WTC11 (cell line): ENCODE measurements around the gene CDKN1C. TPM values are rescaled to one million over a fixed set of nuclear protein-coding genes. Genes with fewer than 3 reads are reported as not detected.

Experiments used
- ATAC-seq: fragments of 200-7000 bp; cut with Tn5 transposase; 2 replicates; pipeline ENCODE4 v1.10.0; 2021; ENCODE audit warnings: mild to moderate bottlenecking, moderate library complexity
- CTCF ChIA-PET: fragments of 300-600 bp; sonication (Branson Sonifier 250); formaldehyde crosslinking; loops from one replicate; lab custom pipeline; 2021; ENCODE audit warnings: antibody characterized with exemption; lab: Charles Lee
- POLR2A ChIA-PET: fragments of 350-600 bp; sonication (Branson Sonifier 250); formaldehyde crosslinking; loops from one replicate; lab custom pipeline; 2021; ENCODE audit warnings: antibody characterized with exemption; lab: Charles Lee
- DNase-seq: peaks from one replicate; pipeline ENCODE4 v3.0.0; 2021; ENCODE audit warnings: low spot score
- H3K27ac Mint-ChIP-seq: 2 replicates; pipeline ENCODE4 v1.8.0; 2021; ENCODE audit warnings: mixed read lengths
- H3K27me3 Mint-ChIP-seq: 2 replicates; pipeline ENCODE4 v1.8.0; 2021; ENCODE audit warnings: low read depth, mild to moderate bottlenecking, moderate library complexity, mixed read lengths
- H3K36me3 Mint-ChIP-seq: 2 replicates; pipeline ENCODE4 v1.8.0; 2021; ENCODE audit warnings: mixed read lengths
- H3K4me1 Mint-ChIP-seq: 2 replicates; pipeline ENCODE4 v1.8.0; 2022; ENCODE audit warnings: mixed read lengths
- H3K4me3 Mint-ChIP-seq: 2 replicates; pipeline ENCODE4 v1.8.0; 2021; ENCODE audit warnings: mild to moderate bottlenecking, moderate library complexity, mixed read lengths
- H3K9me3 Mint-ChIP-seq: 2 replicates; pipeline ENCODE4 v1.8.0; 2021; ENCODE audit warnings: mixed read lengths
- ESRRA ChIP-seq: sonication (generic); formaldehyde crosslinking; IDR thresholded peaks from 2 replicates; pipeline ENCODE4 v1.8.1; 2022; ENCODE audit warnings: mild to moderate bottlenecking, missing genetic modification reagents, borderline replicate concordance
- FOXJ3 ChIP-seq: sonication (generic); formaldehyde crosslinking; IDR thresholded peaks from 2 replicates; pipeline ENCODE4 v1.9.0; 2021; ENCODE audit warnings: missing genetic modification reagents, mild to moderate bottlenecking, borderline replicate concordance
- FOXP1 ChIP-seq: sonication (generic); formaldehyde crosslinking; IDR thresholded peaks from 2 replicates; pipeline ENCODE4 v1.8.0; 2022; ENCODE audit warnings: missing genetic modification reagents, mild to moderate bottlenecking, moderate library complexity, borderline replicate concordance
- GABPB1 ChIP-seq: sonication (generic); formaldehyde crosslinking; IDR thresholded peaks from 2 replicates; pipeline ENCODE4 v1.8.1; 2023; ENCODE audit warnings: mild to moderate bottlenecking, missing genetic modification reagents
- GTF2I ChIP-seq: fragments of 250-450 bp; sonication (Bioruptor Pico); conservative IDR thresholded peaks from 2 replicates; pipeline ENCODE4 v1.4.0; 2021; ENCODE audit warnings: mild to moderate bottlenecking
- HMGA2 ChIP-seq: fragments of 250-450 bp; sonication (Bioruptor Pico); IDR thresholded peaks from 2 replicates; pipeline ENCODE4 v1.4.0; 2021; ENCODE audit warnings: mild to moderate bottlenecking, moderate library complexity
- JAZF1 ChIP-seq: fragments of 250-450 bp; sonication (Bioruptor Pico); IDR thresholded peaks from 2 replicates; pipeline ENCODE4 v1.9.0; 2021; ENCODE audit warnings: moderate library complexity, mild to moderate bottlenecking, inconsistent platforms
- NFYB ChIP-seq: sonication (generic); formaldehyde crosslinking; conservative IDR thresholded peaks from 2 replicates; pipeline ENCODE4 v1.8.0; 2022; ENCODE audit warnings: low read depth, missing genetic modification reagents
- NR1H2 ChIP-seq: sonication (generic); formaldehyde crosslinking; IDR thresholded peaks from 2 replicates; pipeline ENCODE4 v1.9.0; 2021; ENCODE audit warnings: mild to moderate bottlenecking, moderate library complexity, missing genetic modification reagents
- SP1 ChIP-seq: sonication (generic); formaldehyde crosslinking; conservative IDR thresholded peaks from 2 replicates; pipeline ENCODE4 v1.8.1; 2022; ENCODE audit warnings: missing genetic modification reagents
- TCF7 ChIP-seq: sonication (generic); formaldehyde crosslinking; IDR thresholded peaks from 2 replicates; pipeline ENCODE4 v1.8.0; 2022; ENCODE audit warnings: mild to moderate bottlenecking, low read depth, missing genetic modification reagents, moderate library complexity
- ZNF121 ChIP-seq: sonication (generic); formaldehyde crosslinking; IDR thresholded peaks from 2 replicates; pipeline ENCODE4 v1.8.0; 2023; ENCODE audit warnings: missing genetic modification reagents
- total RNA-seq: library from RNA; stranded (reverse); gene quantifications from 3 replicates; pipeline ENCODE4 v1.2.3, GENCODE V29; 2021
- TF ChIP-seq, protein P1 (sequence below): fragments of 250-450 bp; sonication (Bioruptor Pico); IDR thresholded peaks from 2 replicates; pipeline ENCODE4 v2.1.2; 2022; ENCODE audit warnings: mild to moderate bottlenecking, moderate library complexity
- TF ChIP-seq, protein P2 (sequence below): sonication (generic); formaldehyde crosslinking; IDR thresholded peaks from 2 replicates; pipeline ENCODE4 v1.8.1; 2023; ENCODE audit warnings: mild to moderate bottlenecking, missing genetic modification reagents
- TF ChIP-seq, protein P3 (sequence below): sonication (generic); formaldehyde crosslinking; IDR thresholded peaks from 2 replicates; pipeline ENCODE4 v1.8.0; 2022; ENCODE audit warnings: mild to moderate bottlenecking, missing genetic modification reagents
- TF ChIP-seq, protein P4 (sequence below): sonication (generic); formaldehyde crosslinking; IDR thresholded peaks from 2 replicates; pipeline ENCODE4 v1.8.1; 2022; ENCODE audit warnings: mild to moderate bottlenecking, moderate library complexity, missing genetic modification reagents
- TF ChIP-seq, protein P5 (sequence below): sonication (generic); formaldehyde crosslinking; IDR thresholded peaks from 2 replicates; pipeline ENCODE4 v1.8.1; 2023; ENCODE audit warnings: mild to moderate bottlenecking, missing genetic modification reagents
- TF ChIP-seq, protein P6 (sequence below): sonication (generic); formaldehyde crosslinking; IDR thresholded peaks from 2 replicates; pipeline ENCODE4 v1.8.1; 2023; ENCODE audit warnings: mild to moderate bottlenecking, missing genetic modification reagents, moderate library complexity

The CDKN1C gene
- total RNA-seq, 1 experiment from 2014 or later, result 25.0 TPM

DNA sequence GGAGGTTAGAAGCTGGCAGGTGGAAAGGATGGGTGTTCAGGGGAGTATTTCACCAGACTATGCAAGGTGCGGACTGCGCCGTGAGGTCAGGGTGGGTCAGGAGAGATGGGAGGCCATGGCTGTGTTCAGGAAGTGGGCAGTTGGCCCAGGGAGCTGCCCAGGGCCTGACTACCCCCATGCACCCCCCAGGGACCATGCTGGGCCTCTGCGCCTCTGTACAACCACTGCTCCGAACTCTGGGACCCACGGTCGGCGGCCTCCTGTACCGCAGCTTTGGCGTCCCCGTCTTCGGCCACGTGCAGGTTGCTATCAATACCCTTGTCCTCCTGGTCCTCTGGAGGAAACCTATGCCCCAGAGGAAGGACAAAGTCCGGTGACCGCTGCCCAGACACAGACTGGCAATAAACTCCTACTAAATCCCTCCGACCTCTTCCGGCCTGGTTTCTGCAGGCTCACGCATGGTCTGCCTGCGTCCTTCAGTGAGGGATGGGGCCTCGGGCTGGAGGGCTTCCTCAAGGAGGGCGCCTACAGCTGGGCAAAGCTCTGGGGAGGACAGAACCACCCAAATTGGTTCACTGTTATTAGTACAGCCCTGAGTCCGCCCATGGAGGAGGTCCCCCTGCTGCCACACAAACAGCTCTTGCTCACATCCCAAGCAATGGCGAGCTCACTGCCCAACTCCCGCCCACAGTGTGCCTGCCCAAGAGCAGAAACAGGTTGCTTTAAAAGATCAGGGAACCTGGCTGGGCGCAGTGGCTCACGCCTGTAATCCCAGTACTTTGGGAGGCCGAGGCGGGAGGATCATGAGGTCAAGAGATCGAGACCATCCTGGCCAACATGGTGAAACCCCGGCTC, 39.5 kb upstream of the CDKN1C start (continued):
- TF ChIP-seq, protein P1, sequence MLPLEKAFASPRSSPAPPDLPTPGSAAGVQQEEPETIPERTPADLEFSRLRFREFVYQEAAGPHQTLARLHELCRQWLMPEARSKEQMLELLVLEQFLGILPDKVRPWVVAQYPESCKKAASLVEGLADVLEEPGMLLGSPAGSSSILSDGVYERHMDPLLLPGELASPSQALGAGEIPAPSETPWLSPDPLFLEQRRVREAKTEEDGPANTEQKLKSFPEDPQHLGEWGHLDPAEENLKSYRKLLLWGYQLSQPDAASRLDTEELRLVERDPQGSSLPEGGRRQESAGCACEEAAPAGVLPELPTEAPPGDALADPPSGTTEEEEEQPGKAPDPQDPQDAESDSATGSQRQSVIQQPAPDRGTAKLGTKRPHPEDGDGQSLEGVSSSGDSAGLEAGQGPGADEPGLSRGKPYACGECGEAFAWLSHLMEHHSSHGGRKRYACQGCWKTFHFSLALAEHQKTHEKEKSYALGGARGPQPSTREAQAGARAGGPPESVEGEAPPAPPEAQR, result no peak
- no peak for TF ChIP-seq ZNF121 (CRISPR knock-in tag)
- TF ChIP-seq SP1 (CRISPR knock-in tag), result no peak
- no peak for TF ChIP-seq FOXJ3
- TF ChIP-seq, protein P2, sequence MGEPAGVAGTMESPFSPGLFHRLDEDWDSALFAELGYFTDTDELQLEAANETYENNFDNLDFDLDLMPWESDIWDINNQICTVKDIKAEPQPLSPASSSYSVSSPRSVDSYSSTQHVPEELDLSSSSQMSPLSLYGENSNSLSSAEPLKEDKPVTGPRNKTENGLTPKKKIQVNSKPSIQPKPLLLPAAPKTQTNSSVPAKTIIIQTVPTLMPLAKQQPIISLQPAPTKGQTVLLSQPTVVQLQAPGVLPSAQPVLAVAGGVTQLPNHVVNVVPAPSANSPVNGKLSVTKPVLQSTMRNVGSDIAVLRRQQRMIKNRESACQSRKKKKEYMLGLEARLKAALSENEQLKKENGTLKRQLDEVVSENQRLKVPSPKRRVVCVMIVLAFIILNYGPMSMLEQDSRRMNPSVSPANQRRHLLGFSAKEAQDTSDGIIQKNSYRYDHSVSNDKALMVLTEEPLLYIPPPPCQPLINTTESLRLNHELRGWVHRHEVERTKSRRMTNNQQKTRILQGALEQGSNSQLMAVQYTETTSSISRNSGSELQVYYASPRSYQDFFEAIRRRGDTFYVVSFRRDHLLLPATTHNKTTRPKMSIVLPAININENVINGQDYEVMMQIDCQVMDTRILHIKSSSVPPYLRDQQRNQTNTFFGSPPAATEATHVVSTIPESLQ (CRISPR knock-in tag), result no peak
- no peak for TF ChIP-seq FOXP1 (CRISPR knock-in tag)
- TF ChIP-seq, protein P3, sequence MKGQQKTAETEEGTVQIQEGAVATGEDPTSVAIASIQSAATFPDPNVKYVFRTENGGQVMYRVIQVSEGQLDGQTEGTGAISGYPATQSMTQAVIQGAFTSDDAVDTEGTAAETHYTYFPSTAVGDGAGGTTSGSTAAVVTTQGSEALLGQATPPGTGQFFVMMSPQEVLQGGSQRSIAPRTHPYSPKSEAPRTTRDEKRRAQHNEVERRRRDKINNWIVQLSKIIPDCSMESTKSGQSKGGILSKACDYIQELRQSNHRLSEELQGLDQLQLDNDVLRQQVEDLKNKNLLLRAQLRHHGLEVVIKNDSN (CRISPR knock-in tag), result no peak
- TF ChIP-seq HMGA2 (CRISPR knock-in tag), result no peak
- TF ChIP-seq, protein P4, sequence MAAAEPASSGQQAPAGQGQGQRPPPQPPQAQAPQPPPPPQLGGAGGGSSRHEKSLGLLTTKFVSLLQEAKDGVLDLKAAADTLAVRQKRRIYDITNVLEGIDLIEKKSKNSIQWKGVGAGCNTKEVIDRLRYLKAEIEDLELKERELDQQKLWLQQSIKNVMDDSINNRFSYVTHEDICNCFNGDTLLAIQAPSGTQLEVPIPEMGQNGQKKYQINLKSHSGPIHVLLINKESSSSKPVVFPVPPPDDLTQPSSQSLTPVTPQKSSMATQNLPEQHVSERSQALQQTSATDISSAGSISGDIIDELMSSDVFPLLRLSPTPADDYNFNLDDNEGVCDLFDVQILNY (CRISPR knock-in tag), result no peak

DNA sequence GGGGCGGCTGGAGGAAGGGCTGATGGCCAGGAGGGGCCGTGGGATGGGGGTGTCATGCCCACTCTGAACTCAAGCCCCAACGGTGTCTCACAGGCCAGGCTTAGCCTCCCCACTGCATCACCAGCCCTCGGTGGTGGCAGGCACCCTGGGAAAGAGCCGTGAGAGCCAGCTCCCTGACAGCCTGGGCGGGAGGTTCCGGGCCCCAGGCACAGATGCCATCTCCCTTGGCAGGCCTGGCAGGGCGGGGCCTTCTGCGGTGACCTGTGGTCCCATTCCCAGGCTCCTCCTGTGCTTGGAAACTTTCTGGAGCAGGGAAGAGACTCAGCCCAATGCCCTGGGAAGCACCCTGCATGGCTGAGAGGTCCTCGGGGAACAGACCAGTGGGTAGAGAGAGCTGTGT, 38.8 kb upstream of the CDKN1C start:
- H3K36me3 Mint-ChIP-seq, result 0 out of 2 replicates have a peak, but pooled peaks cover 3% of the 10 kb centered on the region
- ChIA-PET POLR2A (no interaction called here), CTCF (interaction anchor here (1.0 to 1.5 kb wide), 2 partner anchors 32 to 97 kb away, joined by 4 to 5 read pairs; no protein-coding TSS in a partner anchor)
- H3K9me3 Mint-ChIP-seq, result no peaks in the 10 kb centered on the region
- no peak overlapping the region for H3K27ac Mint-ChIP-seq
- TF ChIP-seq, protein P5, sequence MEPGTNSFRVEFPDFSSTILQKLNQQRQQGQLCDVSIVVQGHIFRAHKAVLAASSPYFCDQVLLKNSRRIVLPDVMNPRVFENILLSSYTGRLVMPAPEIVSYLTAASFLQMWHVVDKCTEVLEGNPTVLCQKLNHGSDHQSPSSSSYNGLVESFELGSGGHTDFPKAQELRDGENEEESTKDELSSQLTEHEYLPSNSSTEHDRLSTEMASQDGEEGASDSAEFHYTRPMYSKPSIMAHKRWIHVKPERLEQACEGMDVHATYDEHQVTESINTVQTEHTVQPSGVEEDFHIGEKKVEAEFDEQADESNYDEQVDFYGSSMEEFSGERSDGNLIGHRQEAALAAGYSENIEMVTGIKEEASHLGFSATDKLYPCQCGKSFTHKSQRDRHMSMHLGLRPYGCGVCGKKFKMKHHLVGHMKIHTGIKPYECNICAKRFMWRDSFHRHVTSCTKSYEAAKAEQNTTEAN, result no peak
- no peak for TF ChIP-seq NFYB (CRISPR knock-in tag)
- no peak for TF ChIP-seq GABPB1 (CRISPR knock-in tag)
- TF ChIP-seq TCF7, result no peak
- TF ChIP-seq JAZF1 (CRISPR knock-in tag), result no peak
- no peak for TF ChIP-seq GTF2I (CRISPR knock-in tag)
- TF ChIP-seq NR1H2, result no peak
- TF ChIP-seq, protein P6, sequence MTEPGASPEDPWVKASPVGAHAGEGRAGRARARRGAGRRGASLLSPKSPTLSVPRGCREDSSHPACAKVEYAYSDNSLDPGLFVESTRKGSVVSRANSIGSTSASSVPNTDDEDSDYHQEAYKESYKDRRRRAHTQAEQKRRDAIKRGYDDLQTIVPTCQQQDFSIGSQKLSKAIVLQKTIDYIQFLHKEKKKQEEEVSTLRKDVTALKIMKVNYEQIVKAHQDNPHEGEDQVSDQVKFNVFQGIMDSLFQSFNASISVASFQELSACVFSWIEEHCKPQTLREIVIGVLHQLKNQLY (CRISPR knock-in tag), result no peak
- TF ChIP-seq ESRRA, result no peak
- DNase-seq (no peak), ATAC-seq (no peak)
- H3K4me1 Mint-ChIP-seq, result peaks cover 4% of the 10 kb centered on the region
- no peak overlapping the region for H3K4me3 Mint-ChIP-seq
- peaks cover 31% of the 10 kb centered on the region for H3K27me3 Mint-ChIP-seq
